GM12891 (cell line): ENCODE measurements around the gene CAPRIN1.

Experiments used
- PAX5 ChIP-seq: IDR thresholded peaks from 2 replicates; pipeline ENCODE4 v1.6.1; 2011; ENCODE audit warnings: low read length, moderate library complexity, mild to moderate bottlenecking; ENCODE audit not compliant: insufficient read depth, severe bottlenecking
- POLR2A ChIP-seq: IDR thresholded peaks from 2 replicates; pipeline ENCODE4 v1.6.1; 2011; ENCODE audit warnings: low read depth, low read length, control low read depth
- POLR2AphosphoS5 ChIP-seq: IDR thresholded peaks from 2 replicates; pipeline ENCODE4 v1.6.1; 2011; ENCODE audit warnings: low read depth, low read length, control low read depth
- POU2F2 ChIP-seq: IDR thresholded peaks from 2 replicates; pipeline ENCODE4 v1.6.1; 2011; ENCODE audit warnings: low read depth, mild to moderate bottlenecking, control low read depth, low read length, moderate library complexity
- TAF1 ChIP-seq: IDR thresholded peaks from 2 replicates; pipeline ENCODE4 v1.6.1; 2011; ENCODE audit warnings: low read depth, low read length, control low read depth

GRCh38 chr11:34072041-34072440 is 20.5 kb downstream of the CAPRIN1 start:
- TF ChIP-seq POLR2AphosphoS5: no peak
- TF ChIP-seq POLR2A: no peak
- TF ChIP-seq TAF1: no peak
- no peak for TF ChIP-seq PAX5
- no peak for TF ChIP-seq POU2F2
